Cerebellar cortex (tissue), 1 donor: ENCODE results near the gene HIVEP1.
"Not testable (repeated sequence)": the region's sequence is repeated elsewhere in the genome, so short reads cannot be mapped to it uniquely, and the experiment has no call there.

ENCODE experiments used
- DNase-seq: peaks from one replicate; pipeline ENCODE4 v3.0.0-alpha.2; 2015; ENCODE audit warnings: low spot score

HIVEP1 gene

GRCh38 chr6:12158686-12159415 is 146.7 kb downstream of the HIVEP1 start:
- no peak for DNase-seq

- DNase-seq, result no peak
Measured at GRCh38 chr6:12160326-12160725, 148.2 kb downstream of the HIVEP1 start.

- no peak for DNase-seq
Measured at GRCh38 chr6:12162213-12162612, 150.1 kb downstream of the HIVEP1 start.

- DNase-seq, result no peak
Measured at GRCh38 chr6:12163149-12163548, 151.0 kb downstream of the HIVEP1 start.

GRCh38 chr6:12163744-12164507 is 151.8 kb downstream of the HIVEP1 start:
- DNase-seq, result no peak

GRCh38 chr6:12164508-12164770 is 152.3 kb downstream of the HIVEP1 start:
- no peak for DNase-seq

GRCh38 chr6:12165297-12165696 is 153.2 kb downstream of the HIVEP1 start:
- no peak for DNase-seq

GRCh38 chr6:12165722-12166280 is 153.7 kb downstream of the HIVEP1 start:
- DNase-seq, result no peak

GRCh38 chr6:12169377-12169776 is 157.3 kb downstream of the HIVEP1 start:
- DNase-seq, result no peak

- DNase-seq, result no peak
Measured at GRCh38 chr6:12170351-12171092, 158.4 kb downstream of the HIVEP1 start.

- no peak for DNase-seq
Measured at GRCh38 chr6:12171717-12172116, 159.6 kb downstream of the HIVEP1 start.

GRCh38 chr6:12172572-12172971 is 160.5 kb downstream of the HIVEP1 start:
- no peak for DNase-seq

GRCh38 chr6:12173181-12173580 is 161.1 kb downstream of the HIVEP1 start:
- no peak for DNase-seq

GRCh38 chr6:12173661-12174060 is 161.5 kb downstream of the HIVEP1 start:
- no peak for DNase-seq

- no peak for DNase-seq
Measured at GRCh38 chr6:12174878-12175277, 162.8 kb downstream of the HIVEP1 start.

GRCh38 chr6:12175626-12176025 is 163.5 kb downstream of the HIVEP1 start:
- no peak for DNase-seq

- DNase-seq, result not testable (repeated sequence)
Measured at GRCh38 chr6:12176782-12177181, 164.7 kb downstream of the HIVEP1 start.

GRCh38 chr6:12178521-12178920 is 166.4 kb downstream of the HIVEP1 start:
- no peak for DNase-seq

- DNase-seq, result no peak
Measured at GRCh38 chr6:12181481-12181880, 169.4 kb downstream of the HIVEP1 start.

GRCh38 chr6:12182676-12183075 is 170.6 kb downstream of the HIVEP1 start:
- no peak for DNase-seq

GRCh38 chr6:12185081-12185673 is 173.1 kb downstream of the HIVEP1 start:
- no peak for DNase-seq

- no peak for DNase-seq
Measured at GRCh38 chr6:12186528-12186927, 174.4 kb downstream of the HIVEP1 start.
